GM12878 (cell line): Measurements from ENCODE around the gene SPRED2. TPM values are rescaled to one million over a fixed set of nuclear protein-coding genes. Genes with fewer than 3 reads are reported as not detected.

Experiments used
- ATAC-seq: fragments of 200-7000 bp; cut with Tn5 transposase; 3 replicates; pipeline ENCODE4 v1.9.1; 2020; ENCODE audit warnings: mild to moderate bottlenecking, moderate library complexity
- BruUV-seq: library from RNA; stranded (reverse); fragments of 400-500 nt; replicated peaks from 2 replicates; lab custom pipeline; 2021; lab: Mats Ljungman, UMichigan
- CTCF ChIA-PET: fragments of 300-600 bp; sonication (Branson Sonifier 250); formaldehyde crosslinking; extraction: SDS; loops from one replicate; lab custom pipeline; 2021; ENCODE audit warnings: inconsistent platforms; lab: Yijun Ruan, JAX
- POLR2A ChIA-PET: fragments of 350-600 bp; formaldehyde crosslinking; extraction: SDS; loops from one replicate; lab custom pipeline; 2021; ENCODE audit warnings: inconsistent platforms; lab: Charles Lee
- RAD21 ChIA-PET: fragments of 300-600 bp; sonication (Branson Sonifier 250); formaldehyde crosslinking; loops from one replicate; lab custom pipeline; 2023; ENCODE audit warnings: antibody characterized with exemption; ENCODE audit not compliant: unreplicated experiment; lab: Charles Lee
- SMC1A ChIA-PET: fragments of 300-600 bp; sonication (Branson Sonifier 250); formaldehyde crosslinking; loops from one replicate; lab custom pipeline; 2023; ENCODE audit not compliant: unreplicated experiment, uncharacterized antibody; lab: Charles Lee
- DNase-seq: peaks from one replicate; pipeline ENCODE4 v3.0.0-alpha.2; 2011; ENCODE audit warnings: low read depth, low spot score
- FAIRE-seq: peaks from 3 replicates; lab custom pipeline; 2011; peaks lifted over from hg19 to GRCh38; lab: Jason Lieb, UNC
- H2AFZ ChIP-seq: 2 replicates; pipeline ENCODE4 v1.6.0; 2011; ENCODE audit warnings: low read depth, low read length, control low read depth; ENCODE audit not compliant: control insufficient read depth
- H3K27ac ChIP-seq: 2 replicates; pipeline ENCODE4 v1.5.1; 2011; ENCODE audit warnings: control low read depth; ENCODE audit not compliant: control insufficient read depth, insufficient read depth
- H3K27me3 ChIP-seq, 2 experiments: replicated peaks in 1 of 2; 2 replicates each; pipeline versions ENCODE4 v1.6.0 to v1.6.1; 2011; ENCODE audit warnings: low read length in 1 of 2; ENCODE audit not compliant: control insufficient read depth in 2 of 2, insufficient read depth in 2 of 2
- H3K36me3 ChIP-seq, 2 experiments: 2 replicates each; pipeline ENCODE4 v1.5.1; 2011; ENCODE audit warnings: low read length in 1 of 2; ENCODE audit not compliant: control insufficient read depth in 2 of 2, insufficient read depth in 2 of 2
- H3K4me1 ChIP-seq: 2 replicates; pipeline ENCODE4 v1.6.1; 2011; ENCODE audit warnings: mild to moderate bottlenecking, low read length, moderate library complexity, mixed read lengths; ENCODE audit not compliant: control insufficient read depth, insufficient read depth
- H3K4me2 ChIP-seq: 2 replicates; pipeline ENCODE4 v1.6.0; 2011; ENCODE audit warnings: control low read depth; ENCODE audit not compliant: control insufficient read depth, insufficient read depth
- H3K4me3 ChIP-seq: fragments of 200-600 bp; sonication (generic); 2 replicates; pipeline ENCODE4 v1.5.1; 2016
- H3K79me2 ChIP-seq: 2 replicates; pipeline ENCODE4 v1.6.0; 2011; ENCODE audit warnings: low read length; ENCODE audit not compliant: control insufficient read depth, insufficient read depth
- H3K9ac ChIP-seq: 2 replicates; pipeline ENCODE4 v1.8.0; 2011; ENCODE audit warnings: low read length, control low read depth, mixed read lengths; ENCODE audit not compliant: control insufficient read depth, insufficient read depth
- H3K9me3 ChIP-seq: replicated peaks from 3 replicates; pipeline ENCODE4 v1.5.1; 2011; ENCODE audit warnings: mild to moderate bottlenecking, low read length; ENCODE audit not compliant: control insufficient read depth, insufficient read depth
- H4K20me1 ChIP-seq: 2 replicates; pipeline ENCODE4 v1.6.0; 2011; ENCODE audit not compliant: control insufficient read depth, insufficient read depth
- BHLHE40 ChIP-seq, 2 experiments: fragments of 450-650 bp in 1 of 2; IDR thresholded peaks; 2 replicates each; pipeline ENCODE4 v1.6.1; 2011 to 2017; ENCODE audit warnings: low read depth in 2 of 2, borderline replicate concordance in 1 of 2, improper control_type of control experiment in 1 of 2, low read length in 1 of 2, mild to moderate bottlenecking in 1 of 2
- EP300 ChIP-seq, 2 experiments: fragments of 150-350 bp in 1 of 2; IDR thresholded peaks; 2 replicates each; pipeline ENCODE4 v1.6.1; 2011 to 2012; ENCODE audit warnings: low read depth in 2 of 2, low read length in 2 of 2, borderline replicate concordance in 1 of 2, improper control_type of control experiment in 1 of 2, inconsistent platforms in 1 of 2; ENCODE audit not compliant: control insufficient read depth in 1 of 2
- FOXM1 ChIP-seq: IDR thresholded peaks from 2 replicates; pipeline ENCODE4 v1.6.1; 2012; ENCODE audit warnings: low read depth, mild to moderate bottlenecking, inconsistent platforms, low read length, moderate library complexity
- HDGF ChIP-seq: fragments of 450-650 bp; IDR thresholded peaks from 2 replicates; pipeline ENCODE4 v1.6.1; 2016; ENCODE audit warnings: antibody characterized with exemption
- MEF2A ChIP-seq: IDR thresholded peaks from 2 replicates; pipeline ENCODE4 v1.6.1; 2011; ENCODE audit warnings: low read depth, mild to moderate bottlenecking, low read length, moderate library complexity; ENCODE audit not compliant: insufficient read depth
- MEF2B ChIP-seq: fragments of 450-650 bp; IDR thresholded peaks from 2 replicates; pipeline ENCODE4 v1.6.1; 2018; ENCODE audit warnings: mild to moderate bottlenecking, moderate library complexity; ENCODE audit not compliant: partially characterized antibody, poor library complexity, severe bottlenecking
- POLR2AphosphoS5 ChIP-seq: IDR thresholded peaks from 2 replicates; pipeline ENCODE4 v1.6.1; 2011; ENCODE audit warnings: mild to moderate bottlenecking, low read length, inconsistent platforms
- RUNX3 ChIP-seq: IDR thresholded peaks from 2 replicates; pipeline ENCODE4 v1.6.1; 2012; ENCODE audit warnings: low read length, inconsistent platforms
- SIX5 ChIP-seq: IDR thresholded peaks from 2 replicates; pipeline ENCODE4 v1.6.1; 2011; ENCODE audit warnings: mild to moderate bottlenecking, low read depth, low read length, moderate library complexity; ENCODE audit not compliant: severe bottlenecking
- SREBF2 ChIP-seq: IDR thresholded peaks from 2 replicates; pipeline ENCODE4 v1.6.1; 2012; ENCODE audit warnings: mild to moderate bottlenecking, low read length
- STAT1 ChIP-seq: fragments of 450-650 bp; conservative IDR thresholded peaks from 2 replicates; pipeline ENCODE4 v1.6.1; 2014; ENCODE audit warnings: antibody characterized with exemption, mild to moderate bottlenecking
- TARDBP ChIP-seq: IDR thresholded peaks from 2 replicates; pipeline ENCODE4 v1.6.1; 2016; ENCODE audit warnings: borderline replicate concordance
- WGBS: methylation state at CpG from one replicate; pipeline ENCODE4 v1.1.6; 2016; ENCODE audit warnings: low lambda C conversion rate; ENCODE audit not compliant: insufficient replicate concordance, insufficient coverage; ENCODE audit errors: missing lambda C conversion rate; 5-methylcytosine and 5-hydroxymethylcytosine counted together
- in situ Hi-C: fragments of 300-500 bp; cut with MboI; formaldehyde crosslinking; loops from 9 replicates; pipeline ENCODE4 v1.14.3; 2018; ENCODE audit warnings: mixed read lengths
- intact Hi-C: fragments of 100-400 bp; cut with micrococcal nuclease; formaldehyde crosslinking; loops from one replicate; pipeline ENCODE4 v1.14.2; 2022; ENCODE audit not compliant: unreplicated experiment
- polyA plus RNA-seq, 11 experiments: library from polyadenylated mRNA; depleted of rRNA in 4 of 11; unstranded in 6 of 11; stranded (reverse) in 5 of 11; fragments of >200 nt; fragmentation: Nextera tagmentation in 4 of 11; fragmentation: Illumina TruSeq in 1 of 11; extraction: Ambion mirVana in 4 of 11; extraction: Trizol in 1 of 11; gene quantifications; 1 replicate in 1 of 11; 2 replicates in 10 of 11; pipeline versions ENCODE4 v1.2.1 to v1.2.3, GENCODE V29; 2011 to 2016; ENCODE audit warnings: inconsistent platforms in 2 of 11, missing spikeins in 2 of 11, low read depth in 1 of 11
- total RNA-seq, 4 experiments: library from RNA; depleted of rRNA in 3 of 4; stranded (reverse); fragments of >200 nt in 3 of 4; fragmentation: Illumina TruSeq in 1 of 4; extraction: Trizol in 1 of 4; gene quantifications; 2 replicates each; pipeline versions ENCODE4 v1.2.1 to v1.2.3, GENCODE V29; 2013 to 2021
- TF ChIP-seq, protein P1 (sequence below): IDR thresholded peaks from 2 replicates; pipeline ENCODE4 v1.6.1; 2011; ENCODE audit warnings: low read depth, low read length, improper control_type of control experiment, borderline replicate concordance
- TF ChIP-seq, protein P2 (sequence below): fragments of 450-650 bp; IDR thresholded peaks from 2 replicates; pipeline ENCODE4 v1.6.1; 2017; ENCODE audit warnings: mild to moderate bottlenecking

The SPRED2 gene
- total and polyA plus RNA-seq, 10 of the 15 experiments (the other 5 are each of a cell fraction or from before 2014, with no cell fraction given): 3.0 to 23.9 (median 9.7) TPM

DNA sequence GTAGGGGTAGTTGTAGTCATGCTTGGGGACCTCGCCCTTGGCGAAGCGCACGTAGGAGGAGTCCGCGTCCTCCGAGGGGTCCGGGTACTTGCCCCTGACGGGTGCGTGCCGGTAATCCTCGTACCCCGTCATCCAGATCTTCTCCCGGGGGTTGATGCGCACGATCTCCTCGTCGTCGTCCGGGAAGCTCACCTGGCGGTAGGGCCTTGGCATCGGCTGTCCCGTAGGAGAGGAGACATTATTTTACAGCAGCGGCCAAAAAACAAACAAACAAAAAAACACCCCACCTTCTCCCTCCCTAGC, 118.5 kb downstream of the SPRED2 start:
- Histone ChIP-seq H3K9me3 (no peaks in the 10 kb centered on the region; the same call in 2 of the 3 replicates), H3K36me3 (peaks cover 0 to 9% of the 10 kb centered on the region in 2 experiments; a peak in 2 of 4 replicates), H3K27me3 (no peaks in the 10 kb centered on the region), H2AFZ (no peak overlapping the region), H4K20me1 (0 out of 2 replicates have a peak, but pooled peaks cover 2% of the 10 kb centered on the region), H3K9ac (no peak overlapping the region), H3K4me1 (no peaks in the 10 kb centered on the region), H3K27ac (no peak overlapping the region), H3K4me2 (no peak overlapping the region), H3K79me2 (no peaks in the 10 kb centered on the region), H3K4me3 (no peak overlapping the region)
- in situ Hi-C loops (no loop called here), intact Hi-C loops (no loop called here)
- FAIRE-seq: no peak
- ChIA-PET POLR2A (no interaction called here), CTCF (no interaction called here), RAD21 (no interaction called here), SMC1A (no interaction called here)
- WGBS: 94% methylated on average over 24 of the region's 24 CpGs
- no peak for ATAC-seq
- TF ChIP-seq MEF2B (no peak), FOXM1 (no peak), SIX5 (no peak), BHLHE40 (IDR thresholded peaks at IDR 0.05; ENCODE audit: borderline replicate concordance in 1 of 2, low read depth in 2 of 2, low read length in 1 of 2) (no peak), TARDBP (no peak), EP300 (IDR thresholded peaks at IDR 0.05; ENCODE audit: borderline replicate concordance in 1 of 2, control insufficient read depth in 1 of 2, low read depth in 2 of 2, low read length in 2 of 2) (no peak), STAT1 (no peak), POLR2AphosphoS5 (no peak), SREBF2 (no peak), MEF2A (no peak), RUNX3 (no peak), HDGF (no peak)
- TF ChIP-seq, protein P1, sequence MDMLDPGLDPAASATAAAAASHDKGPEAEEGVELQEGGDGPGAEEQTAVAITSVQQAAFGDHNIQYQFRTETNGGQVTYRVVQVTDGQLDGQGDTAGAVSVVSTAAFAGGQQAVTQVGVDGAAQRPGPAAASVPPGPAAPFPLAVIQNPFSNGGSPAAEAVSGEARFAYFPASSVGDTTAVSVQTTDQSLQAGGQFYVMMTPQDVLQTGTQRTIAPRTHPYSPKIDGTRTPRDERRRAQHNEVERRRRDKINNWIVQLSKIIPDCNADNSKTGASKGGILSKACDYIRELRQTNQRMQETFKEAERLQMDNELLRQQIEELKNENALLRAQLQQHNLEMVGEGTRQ: no peak
- TF ChIP-seq, protein P2, sequence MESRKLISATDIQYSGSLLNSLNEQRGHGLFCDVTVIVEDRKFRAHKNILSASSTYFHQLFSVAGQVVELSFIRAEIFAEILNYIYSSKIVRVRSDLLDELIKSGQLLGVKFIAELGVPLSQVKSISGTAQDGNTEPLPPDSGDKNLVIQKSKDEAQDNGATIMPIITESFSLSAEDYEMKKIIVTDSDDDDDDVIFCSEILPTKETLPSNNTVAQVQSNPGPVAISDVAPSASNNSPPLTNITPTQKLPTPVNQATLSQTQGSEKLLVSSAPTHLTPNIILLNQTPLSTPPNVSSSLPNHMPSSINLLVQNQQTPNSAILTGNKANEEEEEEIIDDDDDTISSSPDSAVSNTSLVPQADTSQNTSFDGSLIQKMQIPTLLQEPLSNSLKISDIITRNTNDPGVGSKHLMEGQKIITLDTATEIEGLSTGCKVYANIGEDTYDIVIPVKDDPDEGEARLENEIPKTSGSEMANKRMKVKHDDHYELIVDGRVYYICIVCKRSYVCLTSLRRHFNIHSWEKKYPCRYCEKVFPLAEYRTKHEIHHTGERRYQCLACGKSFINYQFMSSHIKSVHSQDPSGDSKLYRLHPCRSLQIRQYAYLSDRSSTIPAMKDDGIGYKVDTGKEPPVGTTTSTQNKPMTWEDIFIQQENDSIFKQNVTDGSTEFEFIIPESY: no peak
- no TSS peak for BruUV-seq
- no peak for DNase-seq
